ENCODE measurements around the gene COPZ1.

GRCh38 chr12:54371328-54372112 lies 46.6 kb downstream of the COPZ1 start:
- no peak for TF ChIP-seq CTCF (IDR thresholded peaks at IDR 0.05; ENCODE audit: low read depth, low read length)
- no peak for TF ChIP-seq EZH2phosphoT487 (IDR thresholded peaks at IDR 0.05; ENCODE audit: low read depth)

All from OCI-LY3 (cell line).